K562 (cell line): Measurements from ENCODE around the gene EMC1. TPM values are rescaled to one million over a fixed set of nuclear protein-coding genes. Genes with fewer than 3 reads are reported as not detected.
A peak's percentile ranks its signal among the peaks of the same experiment; 100 is the strongest.

ENCODE experiments used
- ATF7 ChIP-seq: fragments of 450-650 bp; IDR thresholded peaks from 2 replicates; pipeline ENCODE4 v1.7.1; 2014; ENCODE audit warnings: mild to moderate bottlenecking, moderate library complexity
- BRD4 ChIP-seq: fragments of 200-600 bp; sonication (generic); IDR thresholded peaks from 2 replicates; pipeline ENCODE4 v1.6.1; 2017; ENCODE audit warnings: inconsistent platforms
- CAMTA2 ChIP-seq: fragments of 250-450 bp; sonication (Bioruptor Pico); conservative IDR thresholded peaks from 2 replicates; pipeline ENCODE4 v1.5.1; 2022
- CBX5 ChIP-seq: IDR thresholded peaks from 2 replicates; pipeline ENCODE4 v1.6.1; 2014; ENCODE audit warnings: low read depth, borderline replicate concordance
- CGGBP1 ChIP-seq: fragments of 250-450 bp; sonication (Bioruptor Pico); IDR thresholded peaks from 2 replicates; pipeline ENCODE4 v1.9.0; 2021; ENCODE audit warnings: mild to moderate bottlenecking
- FIP1L1 ChIP-seq: fragments of 200-400 bp; formaldehyde crosslinking; IDR thresholded peaks from 2 replicates; pipeline ENCODE4 v1.6.1; 2018; ENCODE audit warnings: mild to moderate bottlenecking, low read depth, low read length; ENCODE audit not compliant: poor library complexity, severe bottlenecking
- FOXA1 ChIP-seq: fragments of 450-650 bp; IDR thresholded peaks from 2 replicates; pipeline ENCODE4 v1.6.1; 2016; ENCODE audit warnings: mild to moderate bottlenecking, borderline replicate concordance
- HDGF ChIP-seq: fragments of 450-650 bp; IDR thresholded peaks from 2 replicates; pipeline ENCODE4 v1.6.1; 2016
- KDM5B ChIP-seq: fragments of 200-600 bp; sonication (generic); IDR thresholded peaks from 2 replicates; pipeline ENCODE4 v1.6.1; 2012; ENCODE audit warnings: low read depth, mild to moderate bottlenecking, moderate library complexity, low read length, control low read depth, inconsistent platforms; ENCODE audit not compliant: insufficient replicate concordance
- NFIC ChIP-seq: fragments of 450-650 bp; IDR thresholded peaks from 2 replicates; pipeline ENCODE4 v1.6.1; 2017; ENCODE audit warnings: mild to moderate bottlenecking, inconsistent platforms
- NKRF ChIP-seq: fragments of 450-650 bp; IDR thresholded peaks from 2 replicates; pipeline ENCODE4 v1.6.1; 2016; ENCODE audit warnings: borderline replicate concordance
- NONO ChIP-seq, 2 experiments: fragments of 200-400 bp in 1 of 2; fragments of 450-650 bp in 1 of 2; formaldehyde crosslinking in 1 of 2; IDR thresholded peaks; 2 replicates each; pipeline ENCODE4 v1.6.1; 2017; ENCODE audit warnings: low read depth in 2 of 2, mild to moderate bottlenecking in 2 of 2, moderate library complexity in 2 of 2, low read length in 1 of 2
- POLR2AphosphoS5 ChIP-seq: IDR thresholded peaks from 2 replicates; pipeline ENCODE4 v1.6.1; 2011; ENCODE audit warnings: mild to moderate bottlenecking, low read depth, low read length, moderate library complexity; ENCODE audit not compliant: control insufficient read depth, insufficient read depth
- POLR2B ChIP-seq: fragments of 450-650 bp; IDR thresholded peaks from 2 replicates; pipeline ENCODE4 v1.6.1; 2018; ENCODE audit warnings: low read depth; ENCODE audit not compliant: partially characterized antibody
- SREBF1 ChIP-seq: fragments of 150-350 bp; IDR thresholded peaks from 2 replicates; pipeline ENCODE4 v1.6.1; 2014; ENCODE audit warnings: antibody characterized with exemption, low read depth, low read length, borderline replicate concordance
- THRAP3 ChIP-seq: fragments of 450-650 bp; IDR thresholded peaks from 2 replicates; pipeline ENCODE4 v1.6.1; 2016; ENCODE audit warnings: mild to moderate bottlenecking, inconsistent platforms, borderline replicate concordance
- U2AF2 ChIP-seq: fragments of 200-400 bp; formaldehyde crosslinking; optimal IDR thresholded peaks from 2 replicates; pipeline ENCODE3; 2017; ENCODE audit warnings: low read depth, mild to moderate bottlenecking, low read length
- ZBTB12 ChIP-seq: fragments of 250-450 bp; sonication (Bioruptor Pico); IDR thresholded peaks from 2 replicates; pipeline ENCODE4 v1.4.0; 2020
- ZNF395 ChIP-seq: fragments of 200-800 bp; sonication (Bioruptor generic); IDR thresholded peaks from 2 replicates; pipeline ENCODE4 v1.6.1; 2017; ENCODE audit warnings: missing genetic modification characterization, missing compliant biosample characterization
- ZNF655 ChIP-seq: fragments of 250-450 bp; sonication (Bioruptor Pico); IDR thresholded peaks from 2 replicates; pipeline ENCODE4 v1.5.0; 2021
- ZNF75A ChIP-seq: fragments of 450-650 bp; formaldehyde crosslinking; IDR thresholded peaks from 2 replicates; pipeline ENCODE4 v1.4.0; 2020; ENCODE audit warnings: mild to moderate bottlenecking
- ZNF766 ChIP-seq: fragments of 200-800 bp; sonication (Bioruptor generic); conservative IDR thresholded peaks from 2 replicates; pipeline ENCODE4 v1.6.1; 2016; ENCODE audit warnings: missing genetic modification characterization, missing compliant biosample characterization
- polyA plus RNA-seq, 8 experiments: library from polyadenylated mRNA; depleted of rRNA in 4 of 8; stranded (reverse) in 5 of 8; unstranded in 3 of 8; fragments of >200 nt; fragmentation: Nextera tagmentation in 2 of 8; fragmentation: Illumina TruSeq in 1 of 8; extraction: Ambion mirVana in 2 of 8; extraction: Trizol in 1 of 8; gene quantifications; 2 replicates each; pipeline versions ENCODE4 v1.2.1 to v1.2.3, GENCODE V29; 2011 to 2014; ENCODE audit warnings: inconsistent platforms in 1 of 8, missing spikeins in 1 of 8
- total RNA-seq, 7 experiments: library from RNA; depleted of rRNA in 6 of 7; stranded (reverse); fragments of >200 nt in 6 of 7; fragmentation: Illumina TruSeq in 2 of 7; extraction: Trizol in 2 of 7; gene quantifications; 2 replicates each; pipeline versions ENCODE4 v1.2.1 to v1.2.3, GENCODE V29; 2011 to 2021; ENCODE audit warnings: low replicate concordance in 1 of 7

Gene EMC1
- total and polyA plus RNA-seq, 9 of the 15 experiments (the other 6 are each of a cell fraction or from before 2014, with no cell fraction given): 17.8 to 88.2 (median 37.4) TPM

- TF ChIP-seq CAMTA2 (CRISPR knock-in tag) (no peak), ZBTB12 (peak; percentile 100), KDM5B (peak; percentile 76), SREBF1 (0 out of 2 replicates have a peak, but pooled peaks have one; percentile 28), ZNF655 (no peak), THRAP3 (no peak), ZNF395 (peak; percentile 62; the same call in 1 of the 2 replicates), POLR2AphosphoS5 (peak; percentile 80), U2AF2 (no peak), POLR2B (peak; percentile 90), HDGF (no peak), FIP1L1 (peak; percentile 95), BRD4 (0 out of 2 replicates have a peak, but pooled peaks have one; percentile 45), NFIC (peak; percentile 60), CGGBP1 (CRISPR knock-in tag) (peak; percentile 29; the same call in 1 of the 2 replicates), ATF7 (peak; percentile 98), FOXA1 (no peak), NKRF (peak; percentile 77), ZNF75A (CRISPR knock-in tag) (no peak), CBX5 (no peak), NONO (IDR thresholded peaks at IDR 0.05; ENCODE audit: low read depth in 2 of 2, low read length in 1 of 2) (peak; percentile 63 to 88; a peak in 3 of 4 replicates), ZNF766 (no peak)
Observed at GRCh38 chr1:19209990-19210771, 41.1 kb downstream of the EMC1 start, which contains the start of gene UBR4 (continued).
